Ramos (cell line): ENCODE results near the gene WBP1L.
"Not testable (repeated sequence)": the region's sequence is repeated elsewhere in the genome, so short reads cannot be mapped to it uniquely, and the experiment has no call there.

Source experiments
- in situ Hi-C: fragments of 300-500 bp; cut with MboI; formaldehyde crosslinking; loops from one replicate; pipeline ENCODE4 v1.14.3; 2022; ENCODE audit warnings: low sequenced_read_pairs; ENCODE audit not compliant: unreplicated experiment

Gene WBP1L

GRCh38 chr10:102720775-102721301, 22.9 kb upstream of the WBP1L start:
- in situ Hi-C loops: no loop called here

GRCh38 chr10:102721954-102722353, 21.8 kb upstream of the WBP1L start:
- in situ Hi-C loops: no loop called here

GRCh38 chr10:102723989-102724388, 19.8 kb upstream of the WBP1L start:
- in situ Hi-C loops: no loop called here

GRCh38 chr10:102726274-102726673, 17.5 kb upstream of the WBP1L start:
- in situ Hi-C loops: no loop called here

GRCh38 chr10:102727037-102727818, 16.5 kb upstream of the WBP1L start:
- in situ Hi-C loops: no loop called here

GRCh38 chr10:102729029-102730026, 14.4 kb upstream of the WBP1L start:
- in situ Hi-C loops: no loop called here

- in situ Hi-C loops: no loop called here
Observed at GRCh38 chr10:102731222-102731800, 12.4 kb upstream of the WBP1L start.

GRCh38 chr10:102732661-102733060, 11.1 kb upstream of the WBP1L start:
- in situ Hi-C loops: no loop called here

- in situ Hi-C loops: no loop called here
Observed at GRCh38 chr10:102735065-102735562, 8.6 kb upstream of the WBP1L start.

GRCh38 chr10:102738692-102739121, 5.0 kb upstream of the WBP1L start:
- in situ Hi-C loops: no loop called here

- in situ Hi-C loops: no loop called here
Observed at GRCh38 chr10:102740229-102740628, 3.5 kb upstream of the WBP1L start.

- in situ Hi-C loops: no loop called here
Observed at GRCh38 chr10:102741726-102742237, 2.0 kb upstream of the WBP1L start.

- in situ Hi-C loops: not testable (repeated sequence)
Observed at GRCh38 chr10:102742313-102742712, 1.4 kb upstream of the WBP1L start.

- in situ Hi-C loops: no loop called here
Observed at GRCh38 chr10:102743078-102743587, 615 bp upstream of the WBP1L start.

- in situ Hi-C loops: no loop called here
Observed at GRCh38 chr10:102744374-102745051, 765 bp downstream of the WBP1L start.

GRCh38 chr10:102745157-102745556, 1.4 kb downstream of the WBP1L start:
- in situ Hi-C loops: no loop called here

GRCh38 chr10:102752266-102752930, 8.7 kb downstream of the WBP1L start:
- in situ Hi-C loops: no loop called here

GRCh38 chr10:102752934-102753664, 9.4 kb downstream of the WBP1L start:
- in situ Hi-C loops: no loop called here
